ENCODE measurements around the gene DDX27. TPM values are rescaled to one million over a fixed set of nuclear protein-coding genes. Genes with fewer than 3 reads are reported as not detected.
A peak's percentile ranks its signal among the peaks of the same experiment; 100 is the strongest.
"Not testable (repeated sequence)": the region's sequence is repeated elsewhere in the genome, so short reads cannot be mapped to it uniquely, and the experiment has no call there.

The DDX27 gene
- polyA plus RNA-seq, 1 experiment: 31.9 TPM

DNA sequence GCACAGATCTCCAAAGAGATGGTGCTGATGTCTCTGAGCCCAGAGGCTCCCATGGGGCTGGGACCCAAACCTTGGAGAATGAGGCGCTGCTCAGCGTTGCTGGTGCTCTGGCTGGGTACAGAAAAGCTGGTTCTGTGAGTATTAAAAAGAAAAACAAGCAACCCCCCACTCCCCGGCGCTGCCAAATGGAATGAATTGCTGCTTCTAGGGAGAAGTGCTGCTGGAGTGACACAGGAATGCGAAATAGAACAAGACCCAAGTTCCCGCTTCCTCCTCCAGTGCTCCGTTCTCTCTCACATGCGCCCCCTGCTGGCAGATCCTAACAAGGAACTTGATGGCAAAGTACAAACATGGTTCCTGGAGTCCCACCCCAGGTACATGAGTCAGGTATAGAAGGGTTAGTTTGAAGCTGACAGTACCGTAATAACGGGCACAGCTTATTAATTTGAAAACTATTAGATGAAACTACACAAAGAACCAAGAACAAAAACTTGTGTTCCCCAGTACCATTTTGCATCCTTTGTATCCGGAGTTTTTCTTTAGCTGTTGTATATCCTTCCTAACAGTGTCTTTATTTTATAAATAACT is 2.1 kb upstream of the DDX27 start:
- ChIA-PET CTCF (interaction anchor here (0.6 to 9.1 kb wide), 37 partner anchors 10 to 230 kb away, joined by 3 to 137 read pairs (median 4); no protein-coding TSS in a partner anchor), POLR2A (no interaction called here)
- TF ChIP-seq, protein P1, sequence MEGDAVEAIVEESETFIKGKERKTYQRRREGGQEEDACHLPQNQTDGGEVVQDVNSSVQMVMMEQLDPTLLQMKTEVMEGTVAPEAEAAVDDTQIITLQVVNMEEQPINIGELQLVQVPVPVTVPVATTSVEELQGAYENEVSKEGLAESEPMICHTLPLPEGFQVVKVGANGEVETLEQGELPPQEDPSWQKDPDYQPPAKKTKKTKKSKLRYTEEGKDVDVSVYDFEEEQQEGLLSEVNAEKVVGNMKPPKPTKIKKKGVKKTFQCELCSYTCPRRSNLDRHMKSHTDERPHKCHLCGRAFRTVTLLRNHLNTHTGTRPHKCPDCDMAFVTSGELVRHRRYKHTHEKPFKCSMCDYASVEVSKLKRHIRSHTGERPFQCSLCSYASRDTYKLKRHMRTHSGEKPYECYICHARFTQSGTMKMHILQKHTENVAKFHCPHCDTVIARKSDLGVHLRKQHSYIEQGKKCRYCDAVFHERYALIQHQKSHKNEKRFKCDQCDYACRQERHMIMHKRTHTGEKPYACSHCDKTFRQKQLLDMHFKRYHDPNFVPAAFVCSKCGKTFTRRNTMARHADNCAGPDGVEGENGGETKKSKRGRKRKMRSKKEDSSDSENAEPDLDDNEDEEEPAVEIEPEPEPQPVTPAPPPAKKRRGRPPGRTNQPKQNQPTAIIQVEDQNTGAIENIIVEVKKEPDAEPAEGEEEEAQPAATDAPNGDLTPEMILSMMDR (IDR thresholded peaks at IDR 0.05; ENCODE audit: insufficient read depth, low read depth, low read length): peak; percentile 90
- DNase-seq (ENCODE audit: low read depth): peak; percentile 33
- H3K36me3 ChIP-seq (ENCODE audit: control insufficient read depth, insufficient read depth, low read length): peaks cover 2% of the 10 kb centered on the region
- no peak overlapping the region for H3K4me3 ChIP-seq (ENCODE audit: low read depth, low read length)
- no peaks in the 10 kb centered on the region for H3K27me3 ChIP-seq (ENCODE audit: control insufficient read depth, insufficient read depth, low read length)

- not testable (repeated sequence) for H3K27me3 ChIP-seq (ENCODE audit: control insufficient read depth, insufficient read depth, low read length); H3K36me3 ChIP-seq (ENCODE audit: control insufficient read depth, insufficient read depth, low read length); DNase-seq (ENCODE audit: low read depth)
- ChIA-PET CTCF (interaction anchor here (0.7 to 2.7 kb wide), 3 partner anchors 12 to 28 kb away, joined by 3 to 8 read pairs (median 5); no protein-coding TSS in a partner anchor), POLR2A (interaction anchor here (0.6 to 0.7 kb wide), 2 partner anchors 26 to 69 kb away, joined by 3 to 22 read pairs; no protein-coding TSS in a partner anchor)
- 0 out of 2 replicates have a peak overlapping the region, but pooled peaks have one; percentile 5 for H3K4me3 ChIP-seq (ENCODE audit: low read depth, low read length)
Observed at GRCh38 chr20:49218739-49219090, 501 bp upstream of the DDX27 start.

- DNase-seq (ENCODE audit: low read depth): no peak
- H3K27me3 ChIP-seq (ENCODE audit: control insufficient read depth, insufficient read depth, low read length): no peaks in the 10 kb centered on the region
- peak overlapping the region; percentile 84 for H3K4me3 ChIP-seq (ENCODE audit: low read depth, low read length)
- TF ChIP-seq, protein P1 (IDR thresholded peaks at IDR 0.05; ENCODE audit: insufficient read depth, low read depth, low read length): no peak
- CTCF ChIA-PET: interaction anchor here (1.4 kb wide), 1 partner anchor 27 kb away, joined by 5 read pairs; no protein-coding TSS in a partner anchor
- H3K36me3 ChIP-seq (ENCODE audit: control insufficient read depth, insufficient read depth, low read length): peaks cover 17% of the 10 kb centered on the region
- POLR2A ChIA-PET: interaction anchor here (0.6 kb wide), 1 partner anchor 32 kb away, joined by 7 read pairs; no protein-coding TSS in a partner anchor
Observed at GRCh38 chr20:49219924-49220831, 962 bp downstream of the DDX27 start.

- Histone ChIP-seq H3K27me3 (ENCODE audit: control insufficient read depth, insufficient read depth, low read length) (no peaks in the 10 kb centered on the region), H3K36me3 (ENCODE audit: control insufficient read depth, insufficient read depth, low read length) (peaks cover 34% of the 10 kb centered on the region), H3K4me3 (ENCODE audit: low read depth, low read length) (no peak overlapping the region)
- no peak for DNase-seq (ENCODE audit: low read depth)
- ChIA-PET CTCF (no interaction called here), POLR2A (no interaction called here)
- TF ChIP-seq, protein P1 (IDR thresholded peaks at IDR 0.05; ENCODE audit: insufficient read depth, low read depth, low read length): no peak
Observed at GRCh38 chr20:49225896-49226295, 6.7 kb downstream of the DDX27 start.

DNA sequence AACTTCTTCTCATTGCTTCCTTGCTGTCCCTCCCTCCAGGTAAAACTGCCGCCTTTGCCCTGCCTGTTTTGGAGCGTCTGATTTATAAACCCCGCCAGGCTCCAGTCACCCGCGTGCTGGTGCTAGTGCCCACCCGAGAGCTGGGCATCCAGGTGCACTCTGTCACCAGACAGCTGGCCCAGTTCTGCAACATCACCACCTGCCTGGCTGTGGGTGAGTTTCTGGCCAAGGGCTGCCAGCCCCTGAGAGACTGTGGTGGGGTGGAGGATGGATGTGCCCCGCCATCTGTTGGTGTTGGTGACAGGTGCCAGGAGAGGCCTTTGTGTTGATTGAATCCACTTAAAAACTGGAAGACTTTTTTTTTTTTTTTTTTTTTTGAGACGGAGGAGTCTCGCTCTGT is 9.5 kb downstream of the DDX27 start:
- no peak for DNase-seq (ENCODE audit: low read depth)
- POLR2A ChIA-PET: no interaction called here
- no peaks in the 10 kb centered on the region for H3K27me3 ChIP-seq (ENCODE audit: control insufficient read depth, insufficient read depth, low read length)
- peaks cover 32% of the 10 kb centered on the region for H3K36me3 ChIP-seq (ENCODE audit: control insufficient read depth, insufficient read depth, low read length)
- no peak overlapping the region for H3K4me3 ChIP-seq (ENCODE audit: low read depth, low read length)
- TF ChIP-seq, protein P1 (IDR thresholded peaks at IDR 0.05; ENCODE audit: insufficient read depth, low read depth, low read length): no peak
- CTCF ChIA-PET: no interaction called here

Data from BJ (cell line).